ENCODE measurements around the gene NR3C1.
"Not testable (repeated sequence)": the region's sequence is repeated elsewhere in the genome, so short reads cannot be mapped to it uniquely, and the experiment has no call there.

NR3C1 gene

GRCh38 chr5:143356855-143357583 is 46.5 kb downstream of the NR3C1 start:
- DNase-seq, result no peak

GRCh38 chr5:143355710-143356109 is 47.8 kb downstream of the NR3C1 start:
- DNase-seq, result peak; percentile 37

- DNase-seq, result no peak
Observed at GRCh38 chr5:143354025-143354424, 49.5 kb downstream of the NR3C1 start.

GRCh38 chr5:143352691-143353090 is 50.8 kb downstream of the NR3C1 start:
- DNase-seq, result peak; percentile 30

GRCh38 chr5:143350751-143351602 is 52.5 kb downstream of the NR3C1 start:
- no peak for DNase-seq

DNA sequence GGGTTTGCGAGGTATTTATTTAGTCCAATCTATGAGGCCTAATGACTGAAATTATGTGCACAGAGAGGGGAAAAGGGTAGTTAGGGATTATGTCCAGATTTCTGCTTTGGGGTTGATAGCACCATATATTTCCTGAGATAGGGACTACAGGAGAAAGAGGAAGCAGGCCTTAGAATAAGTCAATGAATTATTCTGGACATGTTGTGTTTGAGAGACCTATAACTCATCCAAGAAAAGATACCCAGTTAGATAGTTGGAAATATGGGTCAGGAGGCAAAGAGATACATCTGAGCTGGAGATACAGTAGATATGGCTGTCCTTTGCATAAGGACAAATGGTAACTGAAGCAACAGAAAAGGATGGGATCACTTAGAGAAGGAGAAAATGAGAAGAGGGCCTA is 53.1 kb downstream of the NR3C1 start:
- no peak for DNase-seq

DNA sequence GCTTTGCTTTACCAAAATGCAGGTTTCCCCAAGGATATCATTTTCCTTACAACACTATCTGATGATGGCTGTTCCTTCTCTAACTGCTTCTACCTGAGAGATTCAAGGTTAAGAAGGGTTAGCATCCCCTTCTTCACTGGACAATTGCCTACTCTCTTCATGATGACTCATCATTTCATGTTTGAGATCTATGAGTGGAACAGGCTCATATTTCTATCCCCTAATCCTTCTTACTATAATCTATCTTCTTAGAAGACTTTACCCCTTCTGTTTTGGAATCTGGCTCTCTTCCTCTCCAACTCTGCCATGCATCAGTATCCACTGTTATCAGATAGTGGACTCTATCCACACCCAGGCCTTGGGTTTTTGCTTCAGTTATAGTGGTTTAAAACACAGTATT is 54.3 kb downstream of the NR3C1 start:
- DNase-seq, result no peak

DNA sequence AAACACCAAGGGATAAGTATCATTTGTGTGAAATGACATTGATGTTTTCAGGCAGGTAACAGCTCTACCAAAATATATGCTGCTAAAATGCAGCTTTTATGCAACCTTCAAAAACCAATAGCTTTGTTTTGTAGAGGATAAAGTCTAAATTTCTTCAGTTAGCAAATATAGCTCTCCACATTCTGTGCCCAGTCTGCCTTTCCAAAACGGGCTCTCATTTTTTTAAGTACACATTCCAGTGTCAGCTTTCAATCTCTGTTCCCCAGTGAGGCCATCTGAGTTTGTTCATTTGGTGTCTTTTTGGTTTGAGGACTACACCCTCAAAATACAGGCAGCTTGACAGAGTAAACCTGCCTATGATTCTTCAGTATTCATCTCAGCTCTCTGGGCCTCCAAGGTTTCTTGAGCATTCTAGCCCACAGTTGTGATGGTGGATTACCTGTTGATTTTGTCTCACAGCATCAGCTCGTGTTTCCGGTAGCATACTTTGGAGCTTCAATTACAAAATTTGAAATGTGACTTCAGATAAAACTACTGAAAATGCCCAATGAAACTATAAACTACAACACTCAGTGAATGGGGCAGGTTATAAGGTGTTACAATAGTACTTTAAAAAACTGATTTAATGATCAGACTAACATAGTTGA is 55.7 kb downstream of the NR3C1 start:
- no peak for DNase-seq

DNA sequence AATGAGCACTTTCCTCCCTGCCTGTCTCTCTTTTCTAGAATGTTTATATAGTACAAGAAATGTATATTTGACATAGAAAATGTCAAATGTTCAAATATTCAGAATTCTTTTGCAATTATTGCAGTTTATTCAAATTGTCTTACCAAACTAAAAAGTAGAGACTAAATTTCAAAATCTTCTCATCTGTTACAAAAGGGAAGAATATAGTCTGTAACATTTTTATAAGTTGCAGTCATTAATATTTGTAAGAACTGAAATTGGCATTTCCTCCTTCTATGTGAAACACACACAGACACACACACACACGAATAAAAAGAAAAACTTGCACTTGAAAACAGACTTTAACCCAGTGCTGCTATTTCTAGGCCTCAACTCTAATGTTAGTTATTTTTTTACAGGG is 56.4 kb downstream of the NR3C1 start:
- no peak for DNase-seq

DNA sequence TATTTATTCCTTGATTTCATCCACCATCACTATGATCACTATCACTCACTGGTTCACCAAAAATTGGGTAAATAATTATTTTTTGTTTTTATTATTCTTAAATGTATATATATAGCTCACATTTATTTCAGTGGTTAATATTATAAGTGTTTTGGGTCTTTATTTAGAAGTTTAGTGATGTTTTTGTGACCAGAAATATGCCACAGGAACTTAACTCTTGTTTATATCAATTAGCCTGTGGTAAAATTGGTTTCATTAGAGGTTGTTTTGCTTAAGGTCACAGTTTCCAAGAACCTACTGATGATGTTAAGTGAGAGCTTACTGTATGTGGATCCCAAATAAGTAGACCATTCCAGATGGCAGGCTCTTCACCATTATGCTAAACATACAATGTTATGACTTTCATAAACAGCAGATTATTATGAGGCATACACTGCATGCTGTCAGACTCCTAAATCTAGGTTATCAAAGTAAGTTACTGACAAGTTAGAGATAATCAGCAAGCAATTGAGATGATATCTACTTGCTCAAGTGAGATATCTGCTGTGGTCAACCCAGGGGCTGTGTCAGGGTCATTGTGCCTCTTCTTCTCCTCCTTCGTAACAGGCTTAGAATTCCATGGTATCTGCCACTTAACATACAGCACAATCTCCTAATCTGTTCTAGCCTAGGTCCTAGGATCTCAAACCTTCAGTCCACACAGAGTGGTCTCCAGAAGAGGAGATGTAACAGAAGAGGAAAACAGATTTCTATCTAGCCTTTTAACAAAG is 57.6 kb downstream of the NR3C1 start:
- DNase-seq, result no peak

DNA sequence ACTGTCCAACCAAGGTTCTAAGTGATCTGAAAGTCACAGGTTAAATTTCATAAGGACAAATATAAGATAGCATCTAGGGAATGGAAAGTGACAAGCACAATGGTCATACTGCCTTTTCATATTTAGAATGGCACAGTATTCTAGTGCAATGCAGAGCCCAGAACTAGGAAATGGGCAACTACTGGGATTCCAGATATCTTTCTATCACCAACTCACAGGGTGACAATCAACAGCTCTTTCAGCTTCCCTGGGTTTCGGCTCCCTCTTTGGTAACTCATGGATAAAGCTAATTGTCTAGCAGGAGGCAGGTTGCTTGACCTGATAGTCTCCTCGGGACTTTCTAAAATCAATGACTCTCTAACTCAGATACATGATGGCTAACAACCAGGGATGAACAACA is 60.4 kb downstream of the NR3C1 start:
- no peak for DNase-seq

DNA sequence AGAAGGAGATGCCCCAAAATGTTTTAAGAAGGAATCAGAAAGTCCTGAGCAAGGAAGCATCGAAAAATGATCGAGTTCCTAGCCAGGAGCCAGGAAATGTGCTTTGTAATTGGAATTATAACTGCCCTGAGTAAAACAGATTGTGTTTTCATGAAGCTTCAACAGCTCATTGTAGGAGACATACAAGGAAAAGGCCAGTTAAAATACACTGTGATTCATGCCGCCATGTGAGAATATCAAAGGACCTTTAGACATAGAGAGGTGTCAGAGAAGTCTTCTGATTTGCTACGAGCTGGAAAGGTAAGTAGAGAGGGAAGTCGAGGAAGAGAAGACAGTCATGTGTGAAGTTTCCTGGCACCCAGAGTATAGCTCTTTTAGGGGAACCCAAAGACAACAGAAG is 60.9 kb downstream of the NR3C1 start:
- DNase-seq, result no peak

GRCh38 chr5:143341807-143342570 is 61.5 kb downstream of the NR3C1 start:
- DNase-seq, result no peak

GRCh38 chr5:143340891-143341685 is 62.4 kb downstream of the NR3C1 start:
- no peak for DNase-seq

DNA sequence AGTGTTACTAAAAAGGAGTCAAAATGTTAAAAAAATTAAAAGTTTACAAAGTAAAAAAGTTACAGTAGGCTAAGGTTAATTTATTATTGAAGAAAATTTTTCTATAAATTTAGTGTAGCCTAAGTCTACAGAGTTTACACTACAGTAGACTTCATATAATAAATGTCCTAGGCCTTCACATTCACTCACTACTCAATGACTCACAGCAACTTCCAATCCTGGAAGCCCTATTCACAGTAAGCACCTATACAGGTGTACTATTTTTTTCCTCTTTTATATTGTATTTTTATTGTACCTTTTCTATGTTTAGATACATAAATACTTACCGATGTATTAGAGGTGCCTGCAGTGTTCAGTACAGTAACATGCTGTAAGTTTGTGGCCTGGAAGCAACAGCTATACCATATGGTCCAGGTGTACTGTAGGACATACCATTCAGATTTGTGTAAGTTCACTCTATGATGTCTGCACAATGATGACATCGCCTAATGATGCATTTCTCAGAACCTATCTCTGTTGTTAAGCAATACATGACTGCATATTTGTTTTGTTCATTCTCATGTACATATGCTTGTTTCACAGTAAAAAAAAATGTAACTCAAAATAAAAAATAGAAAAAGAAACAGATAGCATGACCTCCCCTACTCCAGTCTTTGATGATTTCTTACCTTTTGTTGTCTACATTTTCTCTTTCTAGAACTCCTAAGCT is 64.7 kb downstream of the NR3C1 start:
- no peak for DNase-seq

DNA sequence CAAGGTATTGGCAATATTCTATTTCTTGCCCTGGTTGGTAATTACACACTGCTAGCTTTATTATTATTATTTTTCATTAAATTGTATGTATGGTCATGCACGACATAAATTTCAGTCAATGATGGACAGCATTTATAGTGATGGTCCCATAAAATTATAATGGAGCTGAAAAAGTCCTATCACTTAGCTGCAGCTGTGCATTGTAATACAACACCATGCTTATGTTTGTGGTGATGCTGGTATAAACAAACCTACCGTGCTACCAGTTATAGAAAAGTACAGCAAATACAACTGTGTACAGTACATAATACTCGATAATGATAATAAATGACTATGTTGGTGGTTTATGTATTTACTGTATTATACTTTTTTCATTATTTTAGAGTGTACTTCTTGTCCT is 65.5 kb downstream of the NR3C1 start:
- DNase-seq, result no peak

GRCh38 chr5:143336485-143336884 is 67.0 kb downstream of the NR3C1 start:
- DNase-seq, result no peak

GRCh38 chr5:143334903-143335302 is 68.6 kb downstream of the NR3C1 start:
- DNase-seq, result no peak

GRCh38 chr5:143334380-143334779 is 69.1 kb downstream of the NR3C1 start:
- not testable (repeated sequence) for DNase-seq

- DNase-seq, result no peak
Observed at GRCh38 chr5:143331956-143332355, 71.5 kb downstream of the NR3C1 start.

DNA sequence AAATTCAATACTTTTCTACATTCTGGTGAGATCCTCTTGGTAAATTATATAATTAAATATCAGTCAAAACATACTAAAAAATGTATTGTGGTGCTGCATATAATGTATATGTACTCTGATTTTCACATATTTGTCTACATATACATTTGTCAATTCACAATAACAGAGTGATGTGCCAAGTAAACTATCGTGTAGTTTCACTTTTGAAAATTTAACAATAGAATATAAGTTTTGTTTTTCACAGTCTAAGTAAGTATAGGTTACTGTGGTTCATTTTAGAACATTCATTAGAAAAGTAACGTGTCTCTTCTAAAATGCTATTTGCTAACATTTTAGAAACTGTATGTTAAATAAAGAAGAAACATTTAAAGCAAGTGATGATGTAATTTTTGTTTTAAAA is 73.6 kb downstream of the NR3C1 start:
- no peak for DNase-seq

All from activated CD4-positive, alpha-beta T cell treated with anti-CD3 and anti-CD28 coated beads for 48 hours (primary cell).